ENCODE data around the gene RAB27B. TPM values are rescaled to one million over a fixed set of nuclear protein-coding genes. Genes with fewer than 3 reads are reported as not detected.

RAB27B gene
- polyA plus RNA-seq, 1 experiment: 1.9 TPM

- H3K9me3 ChIP-seq (ENCODE audit: control insufficient read depth, insufficient read depth, low read length): no peaks in the 10 kb centered on the region; the same call in 1 of the 2 replicates
- ChIA-PET POLR2A (no interaction called here), CTCF (interaction anchor here (1.3 kb wide), 1 partner anchor 111 kb away, joined by 5 read pairs; no protein-coding TSS in a partner anchor)
- H3K27ac ChIP-seq (ENCODE audit: low read depth, low read length): no peak overlapping the region
- TF ChIP-seq CTCF (IDR thresholded peaks at IDR 0.05; ENCODE audit: low read depth, low read length): no peak
- no peak for DNase-seq (ENCODE audit: low read depth, low spot score)
- no peaks in the 10 kb centered on the region for H3K27me3 ChIP-seq (ENCODE audit: control insufficient read depth, insufficient read depth, low read length)
- H3K4me3 ChIP-seq (ENCODE audit: low read depth, low read length): no peak overlapping the region
Observed at GRCh38 chr18:54871231-54871630, 43.0 kb downstream of the RAB27B start.

GRCh38 chr18:54872681-54873080 lies 44.4 kb downstream of the RAB27B start:
- H3K27me3 ChIP-seq (ENCODE audit: control insufficient read depth, insufficient read depth, low read length): no peaks in the 10 kb centered on the region
- H3K27ac ChIP-seq (ENCODE audit: low read depth, low read length): no peak overlapping the region
- DNase-seq (ENCODE audit: low read depth, low spot score): no peak
- POLR2A ChIA-PET: no interaction called here
- H3K9me3 ChIP-seq (ENCODE audit: control insufficient read depth, insufficient read depth, low read length): no peaks in the 10 kb centered on the region
- no peak overlapping the region for H3K4me3 ChIP-seq (ENCODE audit: low read depth, low read length)
- CTCF ChIA-PET: interaction anchor here (0.9 kb wide), 1 partner anchor 110 kb away, joined by 3 read pairs; no protein-coding TSS in a partner anchor
- TF ChIP-seq CTCF (IDR thresholded peaks at IDR 0.05; ENCODE audit: low read depth, low read length): no peak

GRCh38 chr18:54873884-54874255 lies 45.6 kb downstream of the RAB27B start:
- Histone ChIP-seq H3K4me3 (ENCODE audit: low read depth, low read length) (no peak overlapping the region), H3K9me3 (ENCODE audit: control insufficient read depth, insufficient read depth, low read length) (no peaks in the 10 kb centered on the region), H3K27me3 (ENCODE audit: control insufficient read depth, insufficient read depth, low read length) (no peaks in the 10 kb centered on the region), H3K27ac (ENCODE audit: low read depth, low read length) (no peak overlapping the region)
- TF ChIP-seq CTCF (IDR thresholded peaks at IDR 0.05; ENCODE audit: low read depth, low read length): no peak
- ChIA-PET CTCF (no interaction called here), POLR2A (no interaction called here)
- DNase-seq (ENCODE audit: low read depth, low spot score): no peak

GRCh38 chr18:54875063-54875462 lies 46.8 kb downstream of the RAB27B start:
- no peaks in the 10 kb centered on the region for H3K9me3 ChIP-seq (ENCODE audit: control insufficient read depth, insufficient read depth, low read length)
- ChIA-PET CTCF (no interaction called here), POLR2A (interaction anchor here (0.6 to 0.7 kb wide), 2 partner anchors 9 to 12 kb away, joined by 4 read pairs; no protein-coding TSS in a partner anchor)
- H3K27me3 ChIP-seq (ENCODE audit: control insufficient read depth, insufficient read depth, low read length): no peaks in the 10 kb centered on the region
- no peak overlapping the region for H3K27ac ChIP-seq (ENCODE audit: low read depth, low read length)
- no peak for TF ChIP-seq CTCF (IDR thresholded peaks at IDR 0.05; ENCODE audit: low read depth, low read length)
- no peak overlapping the region for H3K4me3 ChIP-seq (ENCODE audit: low read depth, low read length)
- no peak for DNase-seq (ENCODE audit: low read depth, low spot score)

- CTCF ChIA-PET: no interaction called here
- Histone ChIP-seq H3K27ac (ENCODE audit: low read depth, low read length) (no peak overlapping the region), H3K27me3 (ENCODE audit: control insufficient read depth, insufficient read depth, low read length) (no peaks in the 10 kb centered on the region), H3K9me3 (ENCODE audit: control insufficient read depth, insufficient read depth, low read length) (no peaks in the 10 kb centered on the region), H3K4me3 (ENCODE audit: low read depth, low read length) (no peak overlapping the region)
- TF ChIP-seq CTCF (IDR thresholded peaks at IDR 0.05; ENCODE audit: low read depth, low read length): no peak
- DNase-seq (ENCODE audit: low read depth, low spot score): no peak
- POLR2A ChIA-PET: no interaction called here
Observed at GRCh38 chr18:54877076-54877475, 48.8 kb downstream of the RAB27B start.

Measured in AG04450 (cell line).